ENCODE measurements around the gene ARMH4. TPM values are rescaled to one million over a fixed set of nuclear protein-coding genes. Genes with fewer than 3 reads are reported as not detected.

The ARMH4 gene
- total RNA-seq, 4 donors from 2014 or later = 0.44 to 4.4 (median 2.4) TPM

- no peaks in the 10 kb centered on the region for H3K4me1 ChIP-seq
- H3K27me3 ChIP-seq = no peaks in the 10 kb centered on the region
- DNase-seq = no peak
- H3K36me3 ChIP-seq = no peaks in the 10 kb centered on the region
- no peak overlapping the region for H3K4me3 ChIP-seq
- no peak overlapping the region for H3K27ac ChIP-seq
- 76 to 78% methylated on average over 7 to 9 of the region's 10 CpGs for WGBS, 2 donors
- no peaks in the 10 kb centered on the region for H3K9me3 ChIP-seq
- TF ChIP-seq CTCF (IDR thresholded peaks at IDR 0.05) (no peak), POLR2A (IDR thresholded peaks at IDR 0.05) (no peak)
- intact Hi-C loops (cut with DNase I) = no loop called here
Measured at GRCh38 chr14:58138031-58138713, 13.8 kb downstream of the ARMH4 start.

GRCh38 chr14:58133739-58134138, 18.3 kb downstream of the ARMH4 start:
- Histone ChIP-seq H3K27me3 (no peaks in the 10 kb centered on the region), H3K27ac (no peak overlapping the region), H3K4me1 (no peaks in the 10 kb centered on the region), H3K36me3 (no peaks in the 10 kb centered on the region), H3K9me3 (no peaks in the 10 kb centered on the region), H3K4me3 (no peak overlapping the region)
- TF ChIP-seq POLR2A (IDR thresholded peaks at IDR 0.05) = no peak
- TF ChIP-seq CTCF (IDR thresholded peaks at IDR 0.05) = no peak
- DNase-seq = no peak
- intact Hi-C loops (cut with DNase I) = no loop called here
- 79 to 82% methylated on average over 1 of the region's 1 CpG for WGBS, 2 donors

- 50% methylated on average over 1 of the region's 1 CpG; no CpG with 5 or more reads in 1 of the 2 donors for WGBS, 2 donors
- TF ChIP-seq POLR2A (IDR thresholded peaks at IDR 0.05) (no peak), CTCF (IDR thresholded peaks at IDR 0.05) (no peak)
- Histone ChIP-seq H3K36me3 (no peaks in the 10 kb centered on the region), H3K4me3 (no peak overlapping the region), H3K27me3 (no peaks in the 10 kb centered on the region), H3K9me3 (no peaks in the 10 kb centered on the region), H3K4me1 (no peaks in the 10 kb centered on the region), H3K27ac (no peak overlapping the region)
- intact Hi-C loops (cut with DNase I) = no loop called here
- DNase-seq = no peak
Measured at GRCh38 chr14:58131386-58131785, 20.6 kb downstream of the ARMH4 start.

- Histone ChIP-seq H3K4me3 (no peak overlapping the region), H3K36me3 (no peaks in the 10 kb centered on the region), H3K27ac (no peak overlapping the region), H3K9me3 (peaks cover 0 to 4% (median 0%) of the 10 kb centered on the region in 3 donors), H3K27me3 (no peaks in the 10 kb centered on the region), H3K4me1 (no peaks in the 10 kb centered on the region)
- no peak for TF ChIP-seq CTCF (IDR thresholded peaks at IDR 0.05)
- no peak for TF ChIP-seq POLR2A (IDR thresholded peaks at IDR 0.05)
- intact Hi-C loops (cut with DNase I) = no loop called here
- no peak for DNase-seq
- WGBS, 2 donors = 68 to 69% methylated on average over 4 of the region's 4 CpGs
Measured at GRCh38 chr14:58130116-58130782, 21.8 kb downstream of the ARMH4 start.

- no peak for TF ChIP-seq CTCF (IDR thresholded peaks at IDR 0.05)
- TF ChIP-seq POLR2A (IDR thresholded peaks at IDR 0.05) = no peak
- WGBS, 2 donors = 88 to 90% methylated on average over 4 of the region's 4 CpGs
- Histone ChIP-seq H3K9me3 (peaks cover 0 to 4% (median 0%) of the 10 kb centered on the region in 3 donors), H3K36me3 (no peaks in the 10 kb centered on the region), H3K4me1 (no peaks in the 10 kb centered on the region), H3K27me3 (no peaks in the 10 kb centered on the region), H3K27ac (no peak overlapping the region), H3K4me3 (no peak overlapping the region)
- DNase-seq = no peak
- intact Hi-C loops (cut with DNase I) = no loop called here
Measured at GRCh38 chr14:58129208-58129607, 22.8 kb downstream of the ARMH4 start.

Measured in esophagus squamous epithelium (tissue), 5 donors.